ENCODE measurements around the gene RCE1. TPM values are rescaled to one million over a fixed set of nuclear protein-coding genes. Genes with fewer than 3 reads are reported as not detected.

The RCE1 gene
- total and polyA plus RNA-seq, 2 donors (not counting 3 experiments of a cell fraction or from before 2014, with no cell fraction given): 26.9 to 47.4 TPM

- Histone ChIP-seq H3K36me3 (ENCODE audit: control insufficient read depth in 2 of 2, extremely low read depth in 1 of 2, insufficient read depth in 2 of 2, low read length in 2 of 2) (no peaks in the 10 kb centered on the region), H2AFZ (ENCODE audit: low read depth, low read length) (no peak overlapping the region), H3K4me2 (ENCODE audit: insufficient read depth, low read length) (no peak overlapping the region), H3K4me3 (replicated peaks in 1 of 3; ENCODE audit: insufficient read depth in 1 of 3, low read depth in 1 of 3, low read length in 3 of 3) (no peak overlapping the region), H3K9ac (replicated peaks; ENCODE audit: extremely low read depth, insufficient read depth, low read length) (no peak overlapping the region), H3K27me3 (ENCODE audit: control insufficient read depth in 2 of 2, insufficient read depth in 2 of 2, low read length in 2 of 2) (no peaks in the 10 kb centered on the region), H3K9me1 (replicated peaks; ENCODE audit: control insufficient read depth, extremely low read depth, insufficient read depth, low read length) (no peaks in the 10 kb centered on the region), H3K27ac (ENCODE audit: insufficient read depth, low read depth, low read length) (no peak overlapping the region), H3K4me1 (ENCODE audit: control insufficient read depth, extremely low read depth, insufficient read depth, low read length) (peaks cover 7% of the 10 kb centered on the region), H3K9me3 (replicated peaks; ENCODE audit: control insufficient read depth, insufficient read depth, low read length) (no peaks in the 10 kb centered on the region), H4K20me1 (replicated peaks; ENCODE audit: control insufficient read depth, extremely low read depth, insufficient read depth, low read length) (no peaks in the 10 kb centered on the region), H3K79me2 (ENCODE audit: control insufficient read depth, insufficient read depth, low read length) (no peaks in the 10 kb centered on the region)
- TF ChIP-seq JUN (IDR thresholded peaks at IDR 0.05; ENCODE audit: borderline replicate concordance, insufficient read depth, insufficient read length, low read depth) (no peak), FOS (IDR thresholded peaks at IDR 0.05; ENCODE audit: borderline replicate concordance, insufficient read depth, low read length) (no peak), POLR2A (IDR thresholded peaks at IDR 0.05; ENCODE audit: low read depth, low read length) (no peak), EZH2 (IDR thresholded peaks at IDR 0.05; ENCODE audit: borderline replicate concordance, low read depth, low read length, severe bottlenecking) (no peak), GATA2 (IDR thresholded peaks at IDR 0.05; ENCODE audit: insufficient read depth, insufficient read length, low read depth, low read length) (no peak), POLR2AphosphoS5 (IDR thresholded peaks at IDR 0.05; ENCODE audit: insufficient read depth, low read depth, low read length) (no peak), CTCF (IDR thresholded peaks at IDR 0.05; ENCODE audit: extremely low read depth in 1 of 2, insufficient read depth in 1 of 2, low read depth in 1 of 2, low read length in 2 of 2) (no peak), MYC (IDR thresholded peaks at IDR 0.05; ENCODE audit: low read depth, low read length) (no peak)
- FAIRE-seq: no peak
- CTCF ChIA-PET: interaction anchor here (1.5 to 3.5 kb wide), 4 partner anchors 9 to 84 kb away, joined by 6 to 18 read pairs (median 10); no protein-coding TSS in a partner anchor
- intact Hi-C loops (cut with micrococcal nuclease) (no loop called here), dilution Hi-C loops (cut with MboI; ENCODE audit: extremely low pct_ligation_motif_present, low sequenced_read_pairs) (no loop called here)
- BruUV-seq (replicated peaks): no TSS peak
- DNase-seq (ENCODE audit: low read depth, low spot score): no peak
- POLR2A ChIA-PET: no interaction called here
Measured at GRCh38 chr11:66892911-66893310, 49.7 kb downstream of the RCE1 start.

Measured in endothelial cell of umbilical vein (primary cell).